Left lung (tissue), 10 donors: ENCODE results near the gene BBIP1. TPM values are rescaled to one million over a fixed set of nuclear protein-coding genes. Genes with fewer than 3 reads are reported as not detected.

Source experiments
- ATAC-seq: fragments of 200-7000 bp; cut with Tn5 transposase; one replicate; pipeline ENCODE4 v1.9.1; 2020; ENCODE audit warnings: moderate library complexity
- DNase-seq, 4 donors: peaks; one replicate each; pipeline ENCODE4 v3.0.0-alpha.2; 2013 to 2020
- H3K27ac ChIP-seq, 2 donors: fragments of 200-600 bp; sonication (generic) in 1 of 2; one replicate each; pipeline versions ENCODE4 v1.5.0 to v1.8.0; 2020 to 2021
- H3K27me3 ChIP-seq, 2 donors: fragments of 200-600 bp; sonication (generic) in 1 of 2; one replicate each; pipeline versions ENCODE4 v1.5.0 to v1.8.0; 2020 to 2021
- H3K36me3 ChIP-seq, 2 donors: fragments of 200-600 bp; sonication (generic) in 1 of 2; one replicate each; pipeline versions ENCODE4 v1.5.0 to v1.8.0; 2020 to 2021
- H3K4me1 ChIP-seq, 2 donors: fragments of 200-600 bp; one replicate each; pipeline ENCODE4 v1.8.0; 2021
- H3K4me3 ChIP-seq, 2 donors: fragments of 200-600 bp; sonication (generic) in 1 of 2; one replicate each; pipeline versions ENCODE4 v1.5.0 to v1.8.0; 2020 to 2021; ENCODE audit warnings: mild to moderate bottlenecking in 1 of 2
- H3K9me3 ChIP-seq, 2 donors: fragments of 200-600 bp; sonication (generic) in 1 of 2; one replicate each; pipeline versions ENCODE4 v1.5.0 to v1.8.0; 2020 to 2021
- CTCF ChIP-seq, 2 donors: fragments of 200-600 bp; sonication (generic) in 1 of 2; IDR thresholded peaks; one replicate each; pipeline versions ENCODE4 v1.5.0 to v1.8.0; 2021; ENCODE audit warnings: antibody characterized with exemption in 2 of 2
- intact Hi-C, 2 donors: fragments of 100-400 bp; cut with DNase I; formaldehyde crosslinking; loops; one replicate each; pipeline versions ENCODE4 v1.11.2 to v1.14.2; 2022
- polyA plus RNA-seq, 6 donors: library from polyadenylated mRNA; unstranded; fragments of 120-200 nt; gene quantifications; one replicate each; pipeline ENCODE4 v1.2.1, GENCODE V29; 2013; ENCODE audit not compliant: insufficient read length in 6 of 6
- total RNA-seq, 2 donors: library from RNA; stranded (reverse); fragmentation: NEBNext Ultra II Directional; extraction: Animal tissue kit (Norgen Biotek cat#: 25700); gene quantifications; one replicate each; pipeline ENCODE4 v1.2.1, GENCODE V29; 2021
- donor health status: DM: no; HTN: yes; CAD: no.
- donor health status: DM: no; HTN: no; CAD: no.

The BBIP1 gene
- total and polyA plus RNA-seq, 8 donors, result 22.6 to 62.9 (median 52.2) TPM

GRCh38 chr10:110860576-110861241 lies 58.3 kb downstream of the BBIP1 start:
- no peaks in the 10 kb centered on the region for H3K27me3 ChIP-seq
- H3K36me3 ChIP-seq, result no peaks in the 10 kb centered on the region
- H3K4me1 ChIP-seq, result peaks cover 41 to 87% of the 10 kb centered on the region in 2 donors
- no peak for TF ChIP-seq CTCF (IDR thresholded peaks at IDR 0.05)
- intact Hi-C loops, result loop anchor here in 1 of 2 donors (10.0 kb wide), 1 partner anchor 56 kb away; no protein-coding TSS in a partner anchor
- peak overlapping the region; percentile 64 to 89 for H3K27ac ChIP-seq
- no peaks in the 10 kb centered on the region for H3K9me3 ChIP-seq
- no peak overlapping the region for H3K4me3 ChIP-seq
- DNase-seq (no peak), ATAC-seq (no peak)

GRCh38 chr10:110859973-110860376 lies 59.0 kb downstream of the BBIP1 start:
- ATAC-seq (peak; percentile 23), DNase-seq (no peak)
- Histone ChIP-seq H3K4me1 (peaks cover 34 to 81% of the 10 kb centered on the region in 2 donors), H3K36me3 (no peaks in the 10 kb centered on the region), H3K27ac (peak overlapping the region; percentile 64 to 89), H3K4me3 (no peak overlapping the region), H3K9me3 (no peaks in the 10 kb centered on the region), H3K27me3 (no peaks in the 10 kb centered on the region)
- no peak for TF ChIP-seq CTCF (IDR thresholded peaks at IDR 0.05)
- intact Hi-C loops, result loop anchor here in 1 of 2 donors (10.0 kb wide), 1 partner anchor 55 kb away; no protein-coding TSS in a partner anchor

- intact Hi-C loops, result no loop called here
- no peaks in the 10 kb centered on the region for H3K9me3 ChIP-seq
- H3K36me3 ChIP-seq, result no peaks in the 10 kb centered on the region
- H3K27ac ChIP-seq, result peak overlapping the region; percentile 64 to 89
- H3K4me1 ChIP-seq, result peaks cover 28 to 81% of the 10 kb centered on the region in 2 donors
- no peak overlapping the region for H3K4me3 ChIP-seq
- H3K27me3 ChIP-seq, result no peaks in the 10 kb centered on the region
- DNase-seq (no peak), ATAC-seq (peak; percentile 22)
- no peak for TF ChIP-seq CTCF (IDR thresholded peaks at IDR 0.05)
These were observed 59.6 kb downstream of the BBIP1 start for GRCh38 chr10:110859206-110859972.

GRCh38 chr10:110858297-110858934 lies 60.6 kb downstream of the BBIP1 start:
- Histone ChIP-seq H3K4me3 (no peak overlapping the region), H3K27ac (peak overlapping the region in 1 of 2 donors; percentile 89), H3K27me3 (no peaks in the 10 kb centered on the region), H3K4me1 (peaks cover 22 to 75% of the 10 kb centered on the region in 2 donors), H3K36me3 (no peaks in the 10 kb centered on the region), H3K9me3 (no peaks in the 10 kb centered on the region)
- intact Hi-C loops, result no loop called here
- TF ChIP-seq CTCF (IDR thresholded peaks at IDR 0.05), result no peak
- DNase-seq (no peak), ATAC-seq (no peak)
